Cardiac muscle cell (in vitro differentiated cells and primary cell): ENCODE measurements around the gene RNF26. TPM values are rescaled to one million over a fixed set of nuclear protein-coding genes. Genes with fewer than 3 reads are reported as not detected.

Experiments
- DNase-seq, 2 donors: peaks; one replicate each; pipeline versions ENCODE4 v3.0.0 to v3.0.0-alpha.2; 2010 to 2017; ENCODE audit warnings: low read depth in 1 of 2, low spot score in 1 of 2
- H3K27ac ChIP-seq: fragments of 200-600 bp; sonication (generic); 2 replicates; pipeline ENCODE4 v1.5.1; 2016
- H3K27me3 ChIP-seq: fragments of 200-600 bp; sonication (generic); 2 replicates; pipeline ENCODE4 v1.6.0; 2016; ENCODE audit warnings: control low read depth
- H3K36me3 ChIP-seq: fragments of 200-600 bp; sonication (generic); 2 replicates; pipeline ENCODE4 v1.5.1; 2016; ENCODE audit warnings: control low read depth
- H3K4me1 ChIP-seq: fragments of 200-600 bp; sonication (generic); 2 replicates; pipeline ENCODE4 v1.8.1; 2017; ENCODE audit warnings: low read depth, mild to moderate bottlenecking, mixed run types
- H3K4me3 ChIP-seq: fragments of 200-600 bp; sonication (generic); 2 replicates; pipeline ENCODE4 v1.5.1; 2016; ENCODE audit warnings: mild to moderate bottlenecking
- H3K9me3 ChIP-seq: fragments of 200-600 bp; sonication (generic); 2 replicates; pipeline ENCODE4 v1.5.1; 2017; ENCODE audit warnings: low read depth, mild to moderate bottlenecking, control low read depth
- CTCF ChIP-seq: IDR thresholded peaks from 2 replicates; pipeline ENCODE4 v1.5.1; 2012; ENCODE audit warnings: low read depth, mild to moderate bottlenecking, low read length
- polyA plus RNA-seq: library from polyadenylated mRNA; unstranded; fragments of >200 nt; fragmentation: Nextera tagmentation; extraction: Ambion mirVana; gene quantifications from 2 replicates; pipeline ENCODE4 v1.2.1, GENCODE V29; 2016
- total RNA-seq: library from RNA; depleted of rRNA; stranded (reverse); fragments of >200 nt; gene quantifications from 2 replicates; pipeline ENCODE4 v1.2.3, GENCODE V29; 2016

RNF26 gene
- total and polyA plus RNA-seq, 2 experiments from 2014 or later, result 18.6 to 45.6 TPM

- no peak for DNase-seq
- no peak overlapping the region for H3K4me3 ChIP-seq
- H3K9me3 ChIP-seq, result no peaks in the 10 kb centered on the region
- no peaks in the 10 kb centered on the region for H3K36me3 ChIP-seq
- no peak overlapping the region for H3K27ac ChIP-seq
- peaks cover 42% of the 10 kb centered on the region for H3K27me3 ChIP-seq
- H3K4me1 ChIP-seq, result peaks cover 6% of the 10 kb centered on the region
- no peak for TF ChIP-seq CTCF
These were observed 11.4 kb downstream of the RNF26 start for GRCh38 chr11:119345685-119346084.

- no peaks in the 10 kb centered on the region for H3K36me3 ChIP-seq
- H3K4me1 ChIP-seq, result peaks cover 6% of the 10 kb centered on the region
- no peak for TF ChIP-seq CTCF
- H3K9me3 ChIP-seq, result no peaks in the 10 kb centered on the region
- peaks cover 33% of the 10 kb centered on the region for H3K27me3 ChIP-seq
- no peak within 1 kb of the TSS for H3K27ac ChIP-seq
- no peak for DNase-seq
- no peak within 1 kb of the TSS for H3K4me3 ChIP-seq
These were observed 12.3 kb downstream of the RNF26 start, which contains the start of gene MFRP for GRCh38 chr11:119346605-119347004. Gene MFRP, minus strand, starts transcription at chr11:119346705. Its CDS starts 192 bp downstream, at chr11:119346513.

- H3K4me1 ChIP-seq, result peaks cover 6% of the 10 kb centered on the region
- H3K27ac ChIP-seq, result no peak overlapping the region
- H3K36me3 ChIP-seq, result no peaks in the 10 kb centered on the region
- DNase-seq, result no peak
- H3K27me3 ChIP-seq, result peaks cover 26% of the 10 kb centered on the region
- H3K4me3 ChIP-seq, result no peak overlapping the region
- H3K9me3 ChIP-seq, result no peaks in the 10 kb centered on the region
- no peak for TF ChIP-seq CTCF
These were observed 12.9 kb downstream of the RNF26 start for GRCh38 chr11:119347242-119347641.

- Histone ChIP-seq H3K4me3 (no peak overlapping the region), H3K27me3 (peaks cover 18% of the 10 kb centered on the region), H3K27ac (no peak overlapping the region), H3K36me3 (no peaks in the 10 kb centered on the region), H3K4me1 (peaks cover 12% of the 10 kb centered on the region), H3K9me3 (no peaks in the 10 kb centered on the region)
- no peak for DNase-seq
- no peak for TF ChIP-seq CTCF
These were observed 13.7 kb downstream of the RNF26 start for GRCh38 chr11:119347940-119348605.

- Histone ChIP-seq H3K27me3 (no peaks in the 10 kb centered on the region), H3K9me3 (no peaks in the 10 kb centered on the region), H3K4me3 (no peak overlapping the region), H3K36me3 (peaks cover 9% of the 10 kb centered on the region), H3K27ac (no peak overlapping the region), H3K4me1 (peaks cover 16% of the 10 kb centered on the region)
- TF ChIP-seq CTCF, result no peak
- no peak for DNase-seq
These were observed 16.0 kb downstream of the RNF26 start for GRCh38 chr11:119350302-119350701.

GRCh38 chr11:119351232-119351631 lies 16.9 kb downstream of the RNF26 start:
- no peak for TF ChIP-seq CTCF
- no peak for DNase-seq
- Histone ChIP-seq H3K27ac (no peak overlapping the region), H3K9me3 (no peaks in the 10 kb centered on the region), H3K4me1 (peaks cover 20% of the 10 kb centered on the region), H3K36me3 (peaks cover 9% of the 10 kb centered on the region), H3K4me3 (no peak overlapping the region), H3K27me3 (no peaks in the 10 kb centered on the region)
